ENCODE results near the gene DIMT1.

- TF ChIP-seq CTCF (IDR thresholded peaks at IDR 0.05 in 4 of 5, conservative IDR thresholded peaks at IDR 0.05 in 1 of 5) (peak in 4 of 5 experiments; percentile 57 to 70 (median 64)), POLR2A (IDR thresholded peaks at IDR 0.05) (no peak)
Measured at GRCh38 chr5:62354028-62354874, 49.5 kb downstream of the DIMT1 start.

Data from gastrocnemius medialis (tissue), 4 donors.